Chondrocyte (in vitro differentiated cells): ENCODE results near the gene GABRB3. TPM values are rescaled to one million over a fixed set of nuclear protein-coding genes. Genes with fewer than 3 reads are reported as not detected.

Experiments
- DNase-seq: peaks from one replicate; pipeline ENCODE4 v3.0.0; 2021; ENCODE audit warnings: mixed read lengths, low spot score
- H3K27ac Mint-ChIP-seq: one replicate; pipeline ENCODE4 v1.8.0; 2021; ENCODE audit warnings: mild to moderate bottlenecking, moderate library complexity, mixed read lengths; ENCODE audit not compliant: unreplicated experiment
- H3K27me3 Mint-ChIP-seq: 2 replicates; pipeline ENCODE4 v1.8.0; 2021; ENCODE audit warnings: low read depth, mixed read lengths
- H3K36me3 Mint-ChIP-seq: 2 replicates; pipeline ENCODE4 v1.8.0; 2021; ENCODE audit warnings: low read depth, mixed read lengths
- H3K4me1 Mint-ChIP-seq: 2 replicates; pipeline ENCODE4 v1.8.0; 2021; ENCODE audit warnings: low read depth, mild to moderate bottlenecking, mixed read lengths
- H3K4me3 Mint-ChIP-seq: one replicate; pipeline ENCODE4 v1.8.0; 2021; ENCODE audit warnings: mild to moderate bottlenecking, moderate library complexity, mixed read lengths; ENCODE audit not compliant: unreplicated experiment
- H3K9me3 Mint-ChIP-seq: 2 replicates; pipeline ENCODE4 v1.8.0; 2021; ENCODE audit warnings: low read depth, mixed read lengths
- CTCF ChIP-seq: fragments of 200-600 bp; sonication (generic); IDR thresholded peaks from 2 replicates; pipeline ENCODE4 v1.5.0; 2021; ENCODE audit warnings: antibody characterized with exemption, mild to moderate bottlenecking, moderate library complexity
- total RNA-seq: library from RNA; stranded (reverse); gene quantifications from 3 replicates; pipeline ENCODE4 v1.2.1, GENCODE V29; 2021

The GABRB3 gene
- total RNA-seq, 1 donor from 2014 or later, result 1.6 TPM

- Mint-ChIP-seq H3K4me3 (no peak overlapping the region), H3K4me1 (peaks cover 3% of the 10 kb centered on the region), H3K27me3 (peaks cover 3% of the 10 kb centered on the region), H3K36me3 (no peaks in the 10 kb centered on the region), H3K27ac (no peak overlapping the region), H3K9me3 (peaks cover 25% of the 10 kb centered on the region)
- DNase-seq, result no peak
- TF ChIP-seq CTCF, result no peak
These were observed 142.0 kb downstream of the GABRB3 start for GRCh38 chr15:26630857-26631256.

DNA sequence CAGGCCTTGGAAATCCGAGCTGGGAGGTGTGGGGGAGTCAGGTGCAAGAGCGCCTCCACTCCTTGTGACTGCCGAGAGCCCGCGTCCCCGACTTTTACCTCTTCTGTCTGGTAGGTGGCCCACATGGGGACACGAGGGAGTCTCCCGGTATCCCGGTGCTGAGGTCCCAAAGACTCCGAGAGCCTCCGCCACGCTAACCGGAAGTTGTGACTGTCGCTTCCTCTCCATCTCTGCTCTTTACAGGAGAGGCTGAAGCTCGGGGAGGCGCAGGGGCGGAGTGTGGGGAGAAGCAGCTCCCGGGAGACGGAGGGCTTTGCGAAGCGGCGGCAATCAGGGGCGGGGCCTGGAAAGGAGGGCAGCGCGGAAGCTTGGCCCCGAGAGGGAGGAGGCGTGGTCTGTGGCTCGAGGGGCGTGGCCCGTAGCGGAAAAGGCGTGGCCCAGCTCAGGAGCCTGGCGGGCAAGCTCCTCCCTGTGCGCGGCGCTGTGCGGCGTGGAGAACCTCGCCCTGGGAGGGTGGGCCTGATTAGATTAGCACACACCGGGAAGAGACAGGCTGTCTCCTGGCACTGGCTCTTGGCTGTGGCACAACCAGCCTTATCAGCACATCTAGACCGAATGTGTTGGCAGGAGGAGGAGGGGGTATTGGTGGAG is 143.9 kb downstream of the GABRB3 start:
- no peaks in the 10 kb centered on the region for H3K36me3 Mint-ChIP-seq
- H3K4me3 Mint-ChIP-seq, result peak overlapping the region; percentile 77
- H3K27ac Mint-ChIP-seq, result peak overlapping the region; percentile 58
- H3K27me3 Mint-ChIP-seq, result peaks cover 1% of the 10 kb centered on the region
- H3K9me3 Mint-ChIP-seq, result peaks cover 33% of the 10 kb centered on the region
- H3K4me1 Mint-ChIP-seq, result peaks cover 3% of the 10 kb centered on the region
- TF ChIP-seq CTCF, result no peak
- DNase-seq, result peak; percentile 97

- Mint-ChIP-seq H3K27me3 (no peaks in the 10 kb centered on the region), H3K27ac (no peak overlapping the region), H3K36me3 (no peaks in the 10 kb centered on the region), H3K9me3 (peaks cover 30% of the 10 kb centered on the region), H3K4me3 (peak overlapping the region; percentile 77), H3K4me1 (peaks cover 3% of the 10 kb centered on the region)
- no peak for TF ChIP-seq CTCF
- DNase-seq, result no peak
These were observed 144.8 kb downstream of the GABRB3 start for GRCh38 chr15:26628071-26628470.

DNA sequence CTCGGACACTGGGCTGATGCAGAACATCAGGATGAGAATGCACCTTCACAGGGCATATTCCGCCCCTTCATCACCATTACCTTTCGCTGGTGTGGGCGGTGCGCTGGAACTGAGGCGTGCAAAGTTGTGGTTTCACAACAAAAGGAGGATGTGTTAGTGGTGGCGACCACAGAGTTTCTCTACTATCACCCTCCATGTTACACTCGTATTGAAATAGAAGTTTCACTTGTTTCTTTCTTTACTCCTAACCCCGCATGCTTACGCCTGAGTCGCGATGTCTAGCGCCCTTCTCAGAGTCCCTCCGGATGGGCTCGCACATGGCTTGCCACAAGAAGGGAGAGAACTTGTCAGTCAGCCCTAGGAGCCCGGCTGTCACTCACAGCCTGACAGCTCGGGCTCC is 148.7 kb downstream of the GABRB3 start:
- H3K4me1 Mint-ChIP-seq, result peaks cover 3% of the 10 kb centered on the region
- TF ChIP-seq CTCF, result no peak
- H3K9me3 Mint-ChIP-seq, result peaks cover 31% of the 10 kb centered on the region
- DNase-seq, result no peak
- H3K4me3 Mint-ChIP-seq, result no peak overlapping the region
- peaks cover 3% of the 10 kb centered on the region for H3K36me3 Mint-ChIP-seq
- no peak overlapping the region for H3K27ac Mint-ChIP-seq
- no peaks in the 10 kb centered on the region for H3K27me3 Mint-ChIP-seq

GRCh38 chr15:26623071-26623470 is 149.8 kb downstream of the GABRB3 start:
- TF ChIP-seq CTCF, result no peak
- H3K9me3 Mint-ChIP-seq, result peaks cover 30% of the 10 kb centered on the region
- H3K27ac Mint-ChIP-seq, result no peak overlapping the region
- peaks cover 1% of the 10 kb centered on the region for H3K4me1 Mint-ChIP-seq
- no peak overlapping the region for H3K4me3 Mint-ChIP-seq
- H3K27me3 Mint-ChIP-seq, result no peaks in the 10 kb centered on the region
- H3K36me3 Mint-ChIP-seq, result peaks cover 3% of the 10 kb centered on the region
- DNase-seq, result no peak
